Uterus (tissue), 4 donors: Measurements from ENCODE around the gene EIF4EBP3. TPM values are rescaled to one million over a fixed set of nuclear protein-coding genes. Genes with fewer than 3 reads are reported as not detected.

Source experiments
- DNase-seq, 2 donors: peaks; one replicate each; pipeline ENCODE4 v3.0.0-alpha.2; 2019 to 2020
- H3K27ac ChIP-seq, 2 donors: fragments of 200-600 bp; sonication (generic); 1 replicate in 1 of 2; 2 replicates in 1 of 2; pipeline ENCODE4 v1.5.1; 2016 to 2018
- H3K27me3 ChIP-seq, 2 donors: fragments of 200-600 bp; sonication (generic); one replicate each; pipeline ENCODE4 v1.5.1; 2018 to 2019; ENCODE audit warnings: control low read depth in 1 of 2
- H3K36me3 ChIP-seq, 2 donors: fragments of 200-600 bp; sonication (generic); one replicate each; pipeline ENCODE4 v1.5.1; 2019; ENCODE audit warnings: control low read depth in 1 of 2
- H3K4me1 ChIP-seq, 2 donors: fragments of 200-600 bp; sonication (generic); one replicate each; pipeline ENCODE4 v1.5.1; 2018 to 2019; ENCODE audit warnings: control low read depth in 1 of 2
- H3K4me3 ChIP-seq, 2 donors: fragments of 200-600 bp; sonication (generic); 1 replicate in 1 of 2; 2 replicates in 1 of 2; pipeline ENCODE4 v1.5.1; 2018 to 2019; ENCODE audit warnings: mild to moderate bottlenecking in 1 of 2
- H3K9me3 ChIP-seq, 2 donors: fragments of 200-600 bp; sonication (generic); one replicate each; pipeline ENCODE4 v1.5.1; 2019; ENCODE audit warnings: control low read depth in 1 of 2
- CTCF ChIP-seq, 4 experiments: fragments of 200-600 bp in 2 of 4; fragments of 450-650 bp in 2 of 4; sonication (generic) in 2 of 4; IDR thresholded peaks; one replicate each; pipeline ENCODE4 v1.5.1; 2016 to 2019; ENCODE audit warnings: antibody characterized with exemption in 4 of 4, mild to moderate bottlenecking in 2 of 4, moderate library complexity in 1 of 4
- POLR2A ChIP-seq, 2 donors: fragments of 450-650 bp; IDR thresholded peaks; one replicate each; pipeline ENCODE4 v1.6.1; 2016; ENCODE audit warnings: antibody characterized with exemption in 2 of 2, mild to moderate bottlenecking in 1 of 2, moderate library complexity in 1 of 2
- intact Hi-C: fragments of 100-400 bp; cut with DNase I; formaldehyde crosslinking; loops from one replicate; pipeline ENCODE4 v1.15.1; 2023; ENCODE audit warnings: low total_unique reads
- total RNA-seq, 4 donors: library from RNA; depleted of rRNA in 3 of 4; stranded (reverse); fragments of >200 nt in 3 of 4; gene quantifications; one replicate each; pipeline versions ENCODE4 v1.1.0 to v1.2.4, GENCODE V29; 2014 to 2023
- donor health status: DM: yes; HTN: yes; CAD: no.

EIF4EBP3 gene
- total RNA-seq, 4 donors from 2014 or later, result 7.8 TPM; not detected in 3

- no peak for DNase-seq
- Histone ChIP-seq H3K4me1 (peaks cover 8 to 10% of the 10 kb centered on the region in 2 donors), H3K36me3 (no peaks in the 10 kb centered on the region), H3K27ac (peak overlapping the region; percentile 26 to 33), H3K4me3 (no peak overlapping the region), H3K27me3 (no peaks in the 10 kb centered on the region), H3K9me3 (no peaks in the 10 kb centered on the region)
- intact Hi-C loops, result no loop called here
- TF ChIP-seq CTCF (IDR thresholded peaks at IDR 0.05), result no peak
- no peak for TF ChIP-seq POLR2A (IDR thresholded peaks at IDR 0.05)
Observed at GRCh38 chr5:140569197-140569596, 21.7 kb downstream of the EIF4EBP3 start.

- no peak for DNase-seq
- H3K9me3 ChIP-seq, result no peaks in the 10 kb centered on the region
- peaks cover 8 to 10% of the 10 kb centered on the region in 2 donors for H3K4me1 ChIP-seq
- TF ChIP-seq POLR2A (IDR thresholded peaks at IDR 0.05) (no peak), CTCF (IDR thresholded peaks at IDR 0.05) (no peak)
- intact Hi-C loops, result no loop called here
- H3K27ac ChIP-seq, result peak overlapping the region; percentile 26 to 33
- H3K27me3 ChIP-seq, result no peaks in the 10 kb centered on the region
- no peaks in the 10 kb centered on the region for H3K36me3 ChIP-seq
- no peak overlapping the region for H3K4me3 ChIP-seq
Observed at GRCh38 chr5:140570058-140570457, 22.6 kb downstream of the EIF4EBP3 start.

GRCh38 chr5:140570488-140570887, 23.0 kb downstream of the EIF4EBP3 start:
- no peaks in the 10 kb centered on the region for H3K36me3 ChIP-seq
- H3K27me3 ChIP-seq, result no peaks in the 10 kb centered on the region
- no peak overlapping the region for H3K27ac ChIP-seq
- TF ChIP-seq CTCF (IDR thresholded peaks at IDR 0.05) (no peak), POLR2A (IDR thresholded peaks at IDR 0.05) (no peak)
- H3K4me1 ChIP-seq, result peaks cover 6 to 8% of the 10 kb centered on the region in 2 donors
- intact Hi-C loops, result no loop called here
- H3K4me3 ChIP-seq, result no peak overlapping the region
- H3K9me3 ChIP-seq, result no peaks in the 10 kb centered on the region
- DNase-seq, result no peak

GRCh38 chr5:140571105-140571504, 23.6 kb downstream of the EIF4EBP3 start:
- H3K4me1 ChIP-seq, result peaks cover under 1 to 1% of the 10 kb centered on the region in 2 donors
- intact Hi-C loops, result no loop called here
- H3K27ac ChIP-seq, result no peak overlapping the region
- H3K27me3 ChIP-seq, result no peaks in the 10 kb centered on the region
- no peak overlapping the region for H3K4me3 ChIP-seq
- TF ChIP-seq POLR2A (IDR thresholded peaks at IDR 0.05), result no peak
- TF ChIP-seq CTCF (IDR thresholded peaks at IDR 0.05), result no peak
- DNase-seq, result no peak
- H3K9me3 ChIP-seq, result no peaks in the 10 kb centered on the region
- no peaks in the 10 kb centered on the region for H3K36me3 ChIP-seq

- intact Hi-C loops, result no loop called here
- no peaks in the 10 kb centered on the region for H3K36me3 ChIP-seq
- TF ChIP-seq CTCF (IDR thresholded peaks at IDR 0.05) (no peak), POLR2A (IDR thresholded peaks at IDR 0.05) (no peak)
- no peaks in the 10 kb centered on the region for H3K27me3 ChIP-seq
- no peak for DNase-seq
- no peak overlapping the region for H3K27ac ChIP-seq
- H3K4me1 ChIP-seq, result no peaks in the 10 kb centered on the region
- H3K4me3 ChIP-seq, result no peak overlapping the region
- H3K9me3 ChIP-seq, result no peaks in the 10 kb centered on the region
Observed at GRCh38 chr5:140573683-140574082, 26.2 kb downstream of the EIF4EBP3 start.
